Mesendoderm (in vitro differentiated cells): ENCODE results near the gene PSMA5.
"Not testable (repeated sequence)": the region's sequence is repeated elsewhere in the genome, so short reads cannot be mapped to it uniquely, and the experiment has no call there.

Experiments
- DNase-seq: peaks from one replicate; pipeline ENCODE4 v3.0.0; 2013
- H2AK5ac ChIP-seq: 2 replicates; pipeline ENCODE4 v1.6.1; 2013; ENCODE audit warnings: low read length, inconsistent platforms
- H2BK120ac ChIP-seq: 2 replicates; pipeline ENCODE4 v1.6.1; 2013; ENCODE audit warnings: low read depth, mild to moderate bottlenecking, low read length, moderate library complexity, mixed read lengths
- H2BK15ac ChIP-seq: replicated peaks from 2 replicates; pipeline ENCODE4 v1.6.1; 2013; ENCODE audit warnings: low read depth, mild to moderate bottlenecking, moderate library complexity
- H2BK5ac ChIP-seq: 2 replicates; pipeline ENCODE4 v1.6.1; 2013; ENCODE audit warnings: low read length, inconsistent platforms
- H3K18ac ChIP-seq: 2 replicates; pipeline ENCODE4 v1.6.1; 2013; ENCODE audit warnings: mild to moderate bottlenecking, low read length, mixed read lengths
- H3K23ac ChIP-seq: one replicate; pipeline ENCODE4 v1.6.1; 2013; ENCODE audit warnings: low read length
- H3K27ac ChIP-seq: 2 replicates; pipeline ENCODE4 v1.5.1; 2013; ENCODE audit warnings: low read depth, mild to moderate bottlenecking, inconsistent platforms, low read length, moderate library complexity
- H3K27me3 ChIP-seq: 2 replicates; pipeline ENCODE4 v1.6.1; 2013; ENCODE audit warnings: low read length, control low read depth, mild to moderate bottlenecking, inconsistent platforms; ENCODE audit not compliant: insufficient read depth, poor library complexity
- H3K36me3 ChIP-seq: 2 replicates; pipeline ENCODE4 v1.6.1; 2013; ENCODE audit warnings: low read length, inconsistent platforms; ENCODE audit not compliant: control insufficient read depth, insufficient read depth
- H3K4ac ChIP-seq: one replicate; pipeline ENCODE4 v1.6.1; 2013; ENCODE audit warnings: low read depth, mild to moderate bottlenecking, low read length, moderate library complexity
- H3K4me1 ChIP-seq: 2 replicates; pipeline ENCODE4 v1.6.1; 2013; ENCODE audit warnings: low read depth, low read length, inconsistent platforms; ENCODE audit not compliant: control insufficient read depth
- H3K4me2 ChIP-seq: 2 replicates; pipeline ENCODE4 v1.6.1; 2013; ENCODE audit warnings: low read length
- H3K4me3 ChIP-seq: 2 replicates; pipeline ENCODE4 v1.5.1; 2013; ENCODE audit warnings: mild to moderate bottlenecking, low read length
- H3K56ac ChIP-seq: one replicate; pipeline ENCODE4 v1.6.1; 2013; ENCODE audit warnings: low read length
- H3K79me1 ChIP-seq: 2 replicates; pipeline ENCODE4 v1.6.1; 2013; ENCODE audit warnings: low read length, inconsistent platforms
- H3K79me2 ChIP-seq: 2 replicates; pipeline ENCODE4 v1.6.1; 2013; ENCODE audit warnings: mild to moderate bottlenecking, low read length; ENCODE audit not compliant: control insufficient read depth, insufficient read depth
- H3K9ac ChIP-seq: 2 replicates; pipeline ENCODE4 v1.6.1; 2013; ENCODE audit warnings: low read length, inconsistent platforms
- H4K5ac ChIP-seq: one replicate; pipeline ENCODE4 v1.6.1; 2013; ENCODE audit warnings: low read length
- H4K8ac ChIP-seq: one replicate; pipeline ENCODE4 v1.6.1; 2013; ENCODE audit warnings: low read depth, mild to moderate bottlenecking, control low read depth, low read length, moderate library complexity
- WGBS: extraction: QIAGEN DNeasy Blood & Tissue Kit; methylation state at CpG from one replicate; pipeline ENCODE4 v1.1.7; 2013; ENCODE audit warnings: low lambda C conversion rate, missing lambda C conversion rate; ENCODE audit not compliant: insufficient coverage; ENCODE audit errors: extremely low coverage; 5-methylcytosine and 5-hydroxymethylcytosine counted together

The PSMA5 gene

GRCh38 chr1:109466125-109466451 is 39.8 kb upstream of the PSMA5 start:
- H2BK5ac ChIP-seq = no peak overlapping the region
- DNase-seq = no peak
- no peak overlapping the region for H3K27ac ChIP-seq
- no peak overlapping the region for H3K4me3 ChIP-seq
- no peaks in the 10 kb centered on the region for H3K79me2 ChIP-seq
- H2BK15ac ChIP-seq = no peak overlapping the region
- H3K56ac ChIP-seq = no peak overlapping the region
- WGBS = no CpG with 5 or more reads among the region's 24 CpGs
- no peak overlapping the region for H3K18ac ChIP-seq
- H2AK5ac ChIP-seq = no peak overlapping the region
- peaks cover 23% of the 10 kb centered on the region for H3K27me3 ChIP-seq
- no peak overlapping the region for H3K23ac ChIP-seq
- H2BK120ac ChIP-seq = no peak overlapping the region
- H3K4me2 ChIP-seq = peak overlapping the region; percentile 51
- no peak overlapping the region for H4K8ac ChIP-seq
- H4K5ac ChIP-seq = no peak overlapping the region
- H3K79me1 ChIP-seq = no peaks in the 10 kb centered on the region
- no peaks in the 10 kb centered on the region for H3K36me3 ChIP-seq
- H3K4ac ChIP-seq = no peak overlapping the region
- peak overlapping the region; percentile 31 for H3K9ac ChIP-seq
- H3K4me1 ChIP-seq = no peaks in the 10 kb centered on the region

- WGBS = no CpG with 5 or more reads among the region's 4 CpGs
- no peak overlapping the region for H2AK5ac ChIP-seq
- no peak overlapping the region for H4K5ac ChIP-seq
- H3K9ac ChIP-seq = no peak overlapping the region
- no peaks in the 10 kb centered on the region for H3K36me3 ChIP-seq
- no peaks in the 10 kb centered on the region for H3K4me1 ChIP-seq
- H2BK5ac ChIP-seq = no peak overlapping the region
- no peak overlapping the region for H3K23ac ChIP-seq
- H3K4me3 ChIP-seq = no peak overlapping the region
- H4K8ac ChIP-seq = no peak overlapping the region
- no peak overlapping the region for H3K56ac ChIP-seq
- no peak overlapping the region for H2BK15ac ChIP-seq
- no peak overlapping the region for H3K4ac ChIP-seq
- no peaks in the 10 kb centered on the region for H3K27me3 ChIP-seq
- H3K79me2 ChIP-seq = no peaks in the 10 kb centered on the region
- no peak overlapping the region for H2BK120ac ChIP-seq
- no peak overlapping the region for H3K4me2 ChIP-seq
- no peak for DNase-seq
- no peaks in the 10 kb centered on the region for H3K79me1 ChIP-seq
- H3K18ac ChIP-seq = no peak overlapping the region
- no peak overlapping the region for H3K27ac ChIP-seq
Observed at GRCh38 chr1:109457819-109458218, 31.6 kb upstream of the PSMA5 start.

- Histone ChIP-seq H2BK15ac (no peak overlapping the region), H3K23ac (no peak overlapping the region), H3K79me2 (no peaks in the 10 kb centered on the region), H3K36me3 (no peaks in the 10 kb centered on the region), H3K4me2 (no peak overlapping the region), H3K18ac (no peak overlapping the region), H3K79me1 (no peaks in the 10 kb centered on the region), H2AK5ac (no peak overlapping the region), H3K4me3 (no peak overlapping the region), H2BK120ac (no peak overlapping the region), H4K8ac (no peak overlapping the region), H3K9ac (no peak overlapping the region), H3K4me1 (no peaks in the 10 kb centered on the region), H3K27ac (no peak overlapping the region), H4K5ac (no peak overlapping the region), H2BK5ac (no peak overlapping the region), H3K4ac (no peak overlapping the region), H3K56ac (no peak overlapping the region), H3K27me3 (no peaks in the 10 kb centered on the region)
- WGBS = no CpG with 5 or more reads among the region's 1 CpG
- DNase-seq = peak; percentile 28
Observed at GRCh38 chr1:109454497-109455133, 28.4 kb upstream of the PSMA5 start.

- H3K79me2 ChIP-seq = no peaks in the 10 kb centered on the region
Observed at GRCh38 chr1:109447524-109447923, 21.3 kb upstream of the PSMA5 start.

GRCh38 chr1:109445949-109446695 is 19.9 kb upstream of the PSMA5 start:
- not testable (repeated sequence) for H3K4me1 ChIP-seq, H4K5ac ChIP-seq, H3K79me2 ChIP-seq, DNase-seq, H3K18ac ChIP-seq, H3K27me3 ChIP-seq, H2BK15ac ChIP-seq, H3K36me3 ChIP-seq, H3K9ac ChIP-seq, H2BK120ac ChIP-seq, H3K4ac ChIP-seq, H3K56ac ChIP-seq, H3K27ac ChIP-seq, H2AK5ac ChIP-seq, H3K23ac ChIP-seq, H3K4me2 ChIP-seq, H3K4me3 ChIP-seq, H4K8ac ChIP-seq, H3K79me1 ChIP-seq, H2BK5ac ChIP-seq
- no CpG with 5 or more reads among the region's 11 CpGs for WGBS

More at GRCh38 chr1:109447524-109447923, 21.3 kb upstream of the PSMA5 start:
- H2BK15ac ChIP-seq = no peak overlapping the region
- H3K27ac ChIP-seq = no peak overlapping the region
- no peak overlapping the region for H2BK120ac ChIP-seq
- H2AK5ac ChIP-seq = no peak overlapping the region
- H3K56ac ChIP-seq = no peak overlapping the region
- no peak overlapping the region for H3K4me3 ChIP-seq
- DNase-seq = no peak
- WGBS = no CpG with 5 or more reads among the region's 4 CpGs
- no peaks in the 10 kb centered on the region for H3K27me3 ChIP-seq
- no peak overlapping the region for H4K5ac ChIP-seq
- H3K4me1 ChIP-seq = no peaks in the 10 kb centered on the region
- no peak overlapping the region for H3K18ac ChIP-seq
- H2BK5ac ChIP-seq = no peak overlapping the region
- H3K4me2 ChIP-seq = no peak overlapping the region
- H4K8ac ChIP-seq = no peak overlapping the region
- H3K4ac ChIP-seq = no peak overlapping the region
- no peak overlapping the region for H3K23ac ChIP-seq
- H3K36me3 ChIP-seq = no peaks in the 10 kb centered on the region
- H3K79me1 ChIP-seq = no peaks in the 10 kb centered on the region
- no peak overlapping the region for H3K9ac ChIP-seq
